Adrenal gland (tissue), 5 donors: ENCODE measurements around the gene C6orf141.

ENCODE experiments used
- POLR2A ChIP-seq, 2 donors: fragments of 450-650 bp; IDR thresholded peaks; one replicate each; pipeline ENCODE4 v1.6.1; 2017; ENCODE audit warnings: antibody characterized with exemption in 2 of 2, mild to moderate bottlenecking in 2 of 2, moderate library complexity in 1 of 2
- TF ChIP-seq, protein P1 (sequence below), 6 experiments: fragments of 450-650 bp in 4 of 6; fragments of 200-600 bp in 2 of 6; sonication (generic) in 1 of 6; IDR thresholded peaks; 1 replicate in 5 of 6; 2 replicates in 1 of 6; pipeline versions ENCODE4 v1.5.1 to v1.8.0; 2016 to 2021; ENCODE audit warnings: antibody characterized with exemption in 6 of 6, mild to moderate bottlenecking in 2 of 6, moderate library complexity in 1 of 6
- donor health status: DM: no; HTN: no; CAD: no.

DNA sequence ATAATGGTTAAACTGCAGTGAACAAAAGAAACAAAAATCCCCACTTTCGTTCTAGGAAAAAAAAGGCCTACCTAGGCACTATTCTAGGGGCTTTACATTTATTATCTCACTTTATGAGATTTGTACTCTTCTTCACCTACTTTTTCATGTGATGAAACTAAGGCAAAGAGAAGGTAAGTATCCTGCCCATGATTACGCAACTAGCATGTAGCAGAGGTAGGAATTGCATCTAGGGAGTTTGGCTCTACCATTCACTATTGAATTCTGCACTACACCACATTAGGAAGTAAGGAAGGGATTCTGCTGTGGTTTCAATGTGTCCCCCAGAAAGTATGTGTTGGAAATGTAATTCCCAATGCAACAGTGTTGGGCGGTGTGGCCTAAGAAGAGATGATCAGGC lies 11.4 kb upstream of the C6orf141 start:
- TF ChIP-seq, protein P1, sequence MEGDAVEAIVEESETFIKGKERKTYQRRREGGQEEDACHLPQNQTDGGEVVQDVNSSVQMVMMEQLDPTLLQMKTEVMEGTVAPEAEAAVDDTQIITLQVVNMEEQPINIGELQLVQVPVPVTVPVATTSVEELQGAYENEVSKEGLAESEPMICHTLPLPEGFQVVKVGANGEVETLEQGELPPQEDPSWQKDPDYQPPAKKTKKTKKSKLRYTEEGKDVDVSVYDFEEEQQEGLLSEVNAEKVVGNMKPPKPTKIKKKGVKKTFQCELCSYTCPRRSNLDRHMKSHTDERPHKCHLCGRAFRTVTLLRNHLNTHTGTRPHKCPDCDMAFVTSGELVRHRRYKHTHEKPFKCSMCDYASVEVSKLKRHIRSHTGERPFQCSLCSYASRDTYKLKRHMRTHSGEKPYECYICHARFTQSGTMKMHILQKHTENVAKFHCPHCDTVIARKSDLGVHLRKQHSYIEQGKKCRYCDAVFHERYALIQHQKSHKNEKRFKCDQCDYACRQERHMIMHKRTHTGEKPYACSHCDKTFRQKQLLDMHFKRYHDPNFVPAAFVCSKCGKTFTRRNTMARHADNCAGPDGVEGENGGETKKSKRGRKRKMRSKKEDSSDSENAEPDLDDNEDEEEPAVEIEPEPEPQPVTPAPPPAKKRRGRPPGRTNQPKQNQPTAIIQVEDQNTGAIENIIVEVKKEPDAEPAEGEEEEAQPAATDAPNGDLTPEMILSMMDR (IDR thresholded peaks at IDR 0.05): no peak
- no peak for TF ChIP-seq POLR2A (IDR thresholded peaks at IDR 0.05)
